Measurements from ENCODE around the gene BCAS1.

- TF ChIP-seq, protein P1, sequence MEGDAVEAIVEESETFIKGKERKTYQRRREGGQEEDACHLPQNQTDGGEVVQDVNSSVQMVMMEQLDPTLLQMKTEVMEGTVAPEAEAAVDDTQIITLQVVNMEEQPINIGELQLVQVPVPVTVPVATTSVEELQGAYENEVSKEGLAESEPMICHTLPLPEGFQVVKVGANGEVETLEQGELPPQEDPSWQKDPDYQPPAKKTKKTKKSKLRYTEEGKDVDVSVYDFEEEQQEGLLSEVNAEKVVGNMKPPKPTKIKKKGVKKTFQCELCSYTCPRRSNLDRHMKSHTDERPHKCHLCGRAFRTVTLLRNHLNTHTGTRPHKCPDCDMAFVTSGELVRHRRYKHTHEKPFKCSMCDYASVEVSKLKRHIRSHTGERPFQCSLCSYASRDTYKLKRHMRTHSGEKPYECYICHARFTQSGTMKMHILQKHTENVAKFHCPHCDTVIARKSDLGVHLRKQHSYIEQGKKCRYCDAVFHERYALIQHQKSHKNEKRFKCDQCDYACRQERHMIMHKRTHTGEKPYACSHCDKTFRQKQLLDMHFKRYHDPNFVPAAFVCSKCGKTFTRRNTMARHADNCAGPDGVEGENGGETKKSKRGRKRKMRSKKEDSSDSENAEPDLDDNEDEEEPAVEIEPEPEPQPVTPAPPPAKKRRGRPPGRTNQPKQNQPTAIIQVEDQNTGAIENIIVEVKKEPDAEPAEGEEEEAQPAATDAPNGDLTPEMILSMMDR (conservative IDR thresholded peaks at IDR 0.05 in 1 of 2, IDR thresholded peaks at IDR 0.05 in 1 of 2; ENCODE audit: extremely low read depth in 1 of 2, insufficient read depth in 1 of 2, low read depth in 1 of 2, low read length in 2 of 2): no peak
- TF ChIP-seq EZH2 (IDR thresholded peaks at IDR 0.05; ENCODE audit: borderline replicate concordance, low read length): no peak
Measured at GRCh38 chr20:54099894-54100293, 29.5 kb upstream of the BCAS1 start.
